Caco-2 (cell line): ENCODE measurements around the gene PIK3C2G. TPM values are rescaled to one million over a fixed set of nuclear protein-coding genes. Genes with fewer than 3 reads are reported as not detected.

Experiments
- BruUV-seq: library from RNA; stranded (reverse); fragments of 400-500 nt; replicated peaks from 2 replicates; lab custom pipeline; 2021; lab: Mats Ljungman, UMichigan
- CTCF ChIA-PET: fragments of 300-600 bp; sonication (Branson Sonifier 250); formaldehyde crosslinking; loops from one replicate; lab custom pipeline; 2022; ENCODE audit warnings: antibody characterized with exemption; lab: Charles Lee
- POLR2A ChIA-PET: fragments of 300-600 bp; sonication (Branson Sonifier 250); formaldehyde crosslinking; loops from one replicate; lab custom pipeline; 2022; ENCODE audit warnings: antibody characterized with exemption; lab: Charles Lee
- DNase-seq, 2 experiments: peaks; one replicate each; pipeline versions ENCODE4 v3.0.0 to v3.0.0-alpha.2; 2020 to 2022
- H3K27me3 ChIP-seq: replicated peaks from 2 replicates; pipeline ENCODE4 v1.6.0; 2011; ENCODE audit warnings: low read length; ENCODE audit not compliant: control insufficient read depth, insufficient read depth
- H3K36me3 ChIP-seq: 2 replicates; pipeline ENCODE4 v1.5.1; 2011; ENCODE audit warnings: low read length; ENCODE audit not compliant: control insufficient read depth, insufficient read depth
- H3K4me1 ChIP-seq: fragments of 250-450 bp; sonication (Bioruptor Pico); 2 replicates; pipeline ENCODE4 v1.5.1; 2020; ENCODE audit warnings: mild to moderate bottlenecking
- H3K4me3 ChIP-seq: 2 replicates; pipeline ENCODE4 v1.5.1; 2011; ENCODE audit warnings: low read depth, mild to moderate bottlenecking, control low read depth, low read length
- H3K9me3 ChIP-seq: fragments of 250-450 bp; sonication (Bioruptor Pico); 2 replicates; pipeline ENCODE4 v1.5.1; 2020; ENCODE audit warnings: mild to moderate bottlenecking, moderate library complexity
- H3K27ac Mint-ChIP-seq: one replicate; pipeline ENCODE4 v1.8.0; 2022; ENCODE audit warnings: mixed read lengths; ENCODE audit not compliant: unreplicated experiment
- H3K27me3 Mint-ChIP-seq: one replicate; pipeline ENCODE4 v1.8.0; 2022; ENCODE audit warnings: mixed read lengths; ENCODE audit not compliant: insufficient read depth, unreplicated experiment
- H3K36me3 Mint-ChIP-seq: one replicate; pipeline ENCODE4 v1.8.0; 2022; ENCODE audit warnings: mild to moderate bottlenecking, mixed read lengths; ENCODE audit not compliant: insufficient read depth, unreplicated experiment
- H3K4me1 Mint-ChIP-seq: one replicate; pipeline ENCODE4 v1.8.0; 2022; ENCODE audit warnings: low read depth, mixed read lengths; ENCODE audit not compliant: unreplicated experiment
- H3K4me3 Mint-ChIP-seq: one replicate; pipeline ENCODE4 v1.8.0; 2022; ENCODE audit warnings: mild to moderate bottlenecking, moderate library complexity, mixed read lengths; ENCODE audit not compliant: unreplicated experiment
- H3K9me3 Mint-ChIP-seq: one replicate; pipeline ENCODE4 v1.8.0; 2022; ENCODE audit warnings: mixed read lengths; ENCODE audit not compliant: unreplicated experiment
- CTCF ChIP-seq, 2 experiments: fragments of 200-600 bp in 1 of 2; IDR thresholded peaks; 1 replicate in 1 of 2; 2 replicates in 1 of 2; pipeline versions ENCODE4 v1.5.1 to v1.8.0; 2011 to 2022; ENCODE audit warnings: antibody characterized with exemption in 1 of 2, control low read depth in 1 of 2, inconsistent platforms in 1 of 2, low read depth in 1 of 2, low read length in 1 of 2, mild to moderate bottlenecking in 1 of 2, moderate library complexity in 1 of 2; ENCODE audit not compliant: insufficient read depth in 1 of 2, severe bottlenecking in 1 of 2, unreplicated experiment in 1 of 2
- intact Hi-C: fragments of 100-400 bp; cut with micrococcal nuclease; formaldehyde crosslinking; loops from one replicate; pipeline ENCODE4 v1.10.0; 2022; ENCODE audit not compliant: unreplicated experiment
- total RNA-seq: library from RNA; stranded (reverse); gene quantifications from 2 replicates; pipeline ENCODE4 v1.2.3, GENCODE V29; 2022

PIK3C2G gene
- total RNA-seq, 1 experiment from 2014 or later, result not detected

GRCh38 chr12:18643681-18644080, 382.4 kb downstream of the PIK3C2G start:
- DNase-seq, result no peak
- Mint-ChIP-seq H3K36me3 (no peaks in the 10 kb centered on the region), H3K4me1 (no peaks in the 10 kb centered on the region), H3K4me3 (no peak overlapping the region), H3K27ac (no peak overlapping the region), H3K27me3 (peaks cover 18% of the 10 kb centered on the region), H3K9me3 (no peaks in the 10 kb centered on the region)
- intact Hi-C loops, result no loop called here
- Histone ChIP-seq H3K9me3 (no peaks in the 10 kb centered on the region), H3K36me3 (no peaks in the 10 kb centered on the region), H3K4me3 (no peak overlapping the region), H3K4me1 (no peaks in the 10 kb centered on the region), H3K27me3 (no peaks in the 10 kb centered on the region; the same call in 1 of the 2 replicates)
- no TSS peak for BruUV-seq
- ChIA-PET POLR2A (no interaction called here), CTCF (no interaction called here)
- no peak for TF ChIP-seq CTCF (IDR thresholded peaks at IDR 0.05; ENCODE audit: insufficient read depth in 1 of 2, low read depth in 1 of 2, low read length in 1 of 2, severe bottlenecking in 1 of 2, unreplicated experiment in 1 of 2)

GRCh38 chr12:18644564-18644963, 383.2 kb downstream of the PIK3C2G start:
- H3K27me3 Mint-ChIP-seq, result peaks cover 20% of the 10 kb centered on the region
- H3K4me3 Mint-ChIP-seq, result no peak overlapping the region
- no peak for DNase-seq
- H3K9me3 Mint-ChIP-seq, result no peaks in the 10 kb centered on the region
- no TSS peak for BruUV-seq
- no peak for TF ChIP-seq CTCF (IDR thresholded peaks at IDR 0.05; ENCODE audit: insufficient read depth in 1 of 2, low read depth in 1 of 2, low read length in 1 of 2, severe bottlenecking in 1 of 2, unreplicated experiment in 1 of 2)
- ChIA-PET CTCF (no interaction called here), POLR2A (no interaction called here)
- H3K27ac Mint-ChIP-seq, result no peak overlapping the region
- Histone ChIP-seq H3K36me3 (no peaks in the 10 kb centered on the region), H3K9me3 (no peaks in the 10 kb centered on the region), H3K27me3 (no peaks in the 10 kb centered on the region; the same call in 1 of the 2 replicates), H3K4me3 (no peak overlapping the region), H3K4me1 (no peaks in the 10 kb centered on the region)
- no peaks in the 10 kb centered on the region for H3K4me1 Mint-ChIP-seq
- intact Hi-C loops, result no loop called here
- no peaks in the 10 kb centered on the region for H3K36me3 Mint-ChIP-seq

- H3K4me1 Mint-ChIP-seq, result no peaks in the 10 kb centered on the region
- H3K9me3 ChIP-seq, result no peaks in the 10 kb centered on the region
- intact Hi-C loops, result no loop called here
- no peak for DNase-seq
- H3K27me3 ChIP-seq, result no peaks in the 10 kb centered on the region; the same call in 1 of the 2 replicates
- TF ChIP-seq CTCF (IDR thresholded peaks at IDR 0.05; ENCODE audit: insufficient read depth in 1 of 2, low read depth in 1 of 2, low read length in 1 of 2, severe bottlenecking in 1 of 2, unreplicated experiment in 1 of 2), result no peak
- H3K4me3 ChIP-seq, result no peak overlapping the region
- H3K36me3 ChIP-seq, result no peaks in the 10 kb centered on the region
- H3K27ac Mint-ChIP-seq, result no peak overlapping the region
- ChIA-PET POLR2A (no interaction called here), CTCF (interaction anchor here (0.7 kb wide), 1 partner anchor 12 kb away, joined by 3 read pairs; no protein-coding TSS in a partner anchor)
- H3K27me3 Mint-ChIP-seq, result peaks cover 22% of the 10 kb centered on the region
- no peaks in the 10 kb centered on the region for H3K36me3 Mint-ChIP-seq
- no peaks in the 10 kb centered on the region for H3K9me3 Mint-ChIP-seq
- no peaks in the 10 kb centered on the region for H3K4me1 ChIP-seq
- BruUV-seq, result no TSS peak
- no peak overlapping the region for H3K4me3 Mint-ChIP-seq
Observed at GRCh38 chr12:18646286-18646890, 385.1 kb downstream of the PIK3C2G start.
